ENCODE measurements around the gene RNF31.

GRCh38 chr14:24162093-24162492, 14.8 kb downstream of the RNF31 start:
- TF ChIP-seq POLR2AphosphoS5 (IDR thresholded peaks at IDR 0.05; ENCODE audit: low read depth, low read length) (no peak), POLR2A (IDR thresholded peaks at IDR 0.05; ENCODE audit: low read depth, low read length) (no peak), TAF1 (IDR thresholded peaks at IDR 0.05; ENCODE audit: borderline replicate concordance, low read depth, low read length) (no peak)

Measured in GM12892 (cell line).